SK-MEL-5 (cell line): ENCODE data around the gene GBA2. TPM values are rescaled to one million over a fixed set of nuclear protein-coding genes. Genes with fewer than 3 reads are reported as not detected.

ENCODE experiments used
- DNase-seq: peaks from one replicate; pipeline ENCODE4 v3.0.0-alpha.2; 2016; ENCODE audit warnings: low read depth, low spot score
- in situ Hi-C: cut with HindIII; loops from 2 replicates; pipeline ENCODE4 v1.10.0; 2016; ENCODE audit warnings: low sequenced_read_pairs, high pct_unique_total_duplicates, low pct_unique_long_range_greater_than_20kb
- total RNA-seq: library from RNA; depleted of rRNA; stranded (reverse); fragments of >200 nt; shearing (Covaris generic); gene quantifications from 2 replicates; pipeline ENCODE4 v1.2.3, GENCODE V29; 2014

GBA2 gene
- total RNA-seq, 1 experiment from 2014 or later = 32.1 TPM

GRCh38 chr9:35729101-35729500 lies 19.9 kb downstream of the GBA2 start:
- in situ Hi-C loops = no loop called here
- no peak for DNase-seq

- in situ Hi-C loops = no loop called here
Observed at GRCh38 chr9:35728041-35728971, 20.7 kb downstream of the GBA2 start.

GRCh38 chr9:35727676-35728040 lies 21.4 kb downstream of the GBA2 start:
- DNase-seq = no peak
- in situ Hi-C loops = no loop called here

More at GRCh38 chr9:35728041-35728971, 20.7 kb downstream of the GBA2 start:
- DNase-seq = no peak

GRCh38 chr9:35726931-35727330 lies 22.1 kb downstream of the GBA2 start:
- DNase-seq = peak; percentile 40
- in situ Hi-C loops = no loop called here

GRCh38 chr9:35725362-35725761 lies 23.7 kb downstream of the GBA2 start:
- in situ Hi-C loops = no loop called here
- DNase-seq = no peak

GRCh38 chr9:35723908-35724307 lies 25.1 kb downstream of the GBA2 start:
- no peak for DNase-seq
- in situ Hi-C loops = no loop called here

- in situ Hi-C loops = no loop called here
- no peak for DNase-seq
Observed at GRCh38 chr9:35723426-35723825, 25.6 kb downstream of the GBA2 start.

GRCh38 chr9:35719546-35719945 lies 29.5 kb downstream of the GBA2 start:
- no peak for DNase-seq
- in situ Hi-C loops = no loop called here

GRCh38 chr9:35718721-35719511 lies 30.1 kb downstream of the GBA2 start:
- DNase-seq = no peak
- in situ Hi-C loops = no loop called here

GRCh38 chr9:35717132-35717870 lies 31.7 kb downstream of the GBA2 start:
- in situ Hi-C loops = no loop called here

GRCh38 chr9:35716230-35716629 lies 32.8 kb downstream of the GBA2 start:
- in situ Hi-C loops = no loop called here

More at GRCh38 chr9:35717132-35717870, 31.7 kb downstream of the GBA2 start:
- DNase-seq = no peak

GRCh38 chr9:35714579-35715252 lies 34.3 kb downstream of the GBA2 start:
- in situ Hi-C loops = no loop called here
- DNase-seq = no peak

More at GRCh38 chr9:35716230-35716629, 32.8 kb downstream of the GBA2 start:
- DNase-seq = no peak

GRCh38 chr9:35714123-35714522 lies 34.9 kb downstream of the GBA2 start:
- in situ Hi-C loops = no loop called here
- DNase-seq = no peak

GRCh38 chr9:35713578-35713977 lies 35.5 kb downstream of the GBA2 start:
- DNase-seq = no peak
- in situ Hi-C loops = no loop called here

- no peak for DNase-seq
- in situ Hi-C loops = no loop called here
Observed at GRCh38 chr9:35712762-35713400, 36.1 kb downstream of the GBA2 start.

- in situ Hi-C loops = no loop called here
- DNase-seq = no peak
Observed at GRCh38 chr9:35711501-35712428, 37.3 kb downstream of the GBA2 start.
